Keratinocyte (primary cell): ENCODE data around the gene CREG1. TPM values are rescaled to one million over a fixed set of nuclear protein-coding genes. Genes with fewer than 3 reads are reported as not detected.

ENCODE experiments used
- DNase-seq: peaks from one replicate; pipeline ENCODE4 v3.0.0-alpha.2; 2011; ENCODE audit warnings: low read depth, missing footprints, low spot score
- FAIRE-seq: peaks from 2 replicates; lab custom pipeline; 2011; peaks lifted over from hg19 to GRCh38; lab: Jason Lieb, UNC
- H2AFZ ChIP-seq: 2 replicates; pipeline ENCODE4 v1.6.0; 2012; ENCODE audit warnings: low read length, control low read depth, inconsistent platforms; ENCODE audit not compliant: control insufficient read depth
- H3K27ac ChIP-seq: 2 replicates; pipeline ENCODE4 v1.5.1; 2011; ENCODE audit warnings: low read length; ENCODE audit not compliant: control insufficient read depth, insufficient read depth
- H3K27me3 ChIP-seq: 3 replicates; pipeline ENCODE4 v1.6.0; 2011; ENCODE audit warnings: low read length; ENCODE audit not compliant: control insufficient read depth, insufficient read depth; ENCODE audit errors: extremely low read depth
- H3K36me3 ChIP-seq, 2 experiments: 2 replicates in 1 of 2; 3 replicates in 1 of 2; pipeline ENCODE4 v1.5.1; 2011; ENCODE audit warnings: low read length in 2 of 2, mild to moderate bottlenecking in 1 of 2; ENCODE audit not compliant: control insufficient read depth in 2 of 2, insufficient read depth in 2 of 2; ENCODE audit errors: extremely low read depth in 1 of 2
- H3K4me1 ChIP-seq: 3 replicates; pipeline ENCODE4 v1.5.1; 2011; ENCODE audit warnings: low read length; ENCODE audit not compliant: control insufficient read depth, insufficient read depth; ENCODE audit errors: extremely low read depth
- H3K4me2 ChIP-seq: 3 replicates; pipeline ENCODE4 v1.6.0; 2011; ENCODE audit warnings: low read depth, low read length; ENCODE audit not compliant: control insufficient read depth, insufficient read depth; ENCODE audit errors: extremely low read depth
- H3K4me3 ChIP-seq, 3 experiments: fragments of 200-600 bp in 1 of 3; sonication (generic) in 1 of 3; 2 replicates in 2 of 3; 3 replicates in 1 of 3; pipeline ENCODE4 v1.5.1; 2011 to 2016; ENCODE audit warnings: low read length in 3 of 3, mild to moderate bottlenecking in 3 of 3, control low read depth in 2 of 3, inconsistent platforms in 1 of 3, low read depth in 1 of 3, mixed read lengths in 1 of 3, mixed run types in 1 of 3, moderate library complexity in 1 of 3; ENCODE audit not compliant: control insufficient read depth in 2 of 3, insufficient read depth in 2 of 3; ENCODE audit errors: extremely low read depth in 1 of 3
- H3K79me2 ChIP-seq: 2 replicates; pipeline ENCODE4 v1.6.0; 2012; ENCODE audit warnings: low read length; ENCODE audit not compliant: control insufficient read depth, insufficient read depth
- H3K9ac ChIP-seq: 3 replicates; pipeline ENCODE4 v1.6.0; 2011; ENCODE audit warnings: low read length; ENCODE audit not compliant: control insufficient read depth, insufficient read depth; ENCODE audit errors: extremely low read depth
- H3K9me1 ChIP-seq: 3 replicates; pipeline ENCODE4 v1.6.0; 2011; ENCODE audit warnings: low read length; ENCODE audit not compliant: control insufficient read depth, insufficient read depth; ENCODE audit errors: extremely low read depth
- H3K9me3 ChIP-seq: 2 replicates; pipeline ENCODE4 v1.5.1; 2012; ENCODE audit warnings: low read depth, low read length; ENCODE audit not compliant: control insufficient read depth
- H4K20me1 ChIP-seq: 3 replicates; pipeline ENCODE4 v1.6.0; 2011; ENCODE audit warnings: low read length; ENCODE audit not compliant: control insufficient read depth, insufficient read depth; ENCODE audit errors: extremely low read depth
- CTCF ChIP-seq, 3 experiments: IDR thresholded peaks in 1 of 3; conservative IDR thresholded peaks in 1 of 3; optimal IDR thresholded peaks in 1 of 3; 2 replicates in 2 of 3; 3 replicates in 1 of 3; pipeline versions ENCODE3 to v1.5.1; 2011; ENCODE audit warnings: low read length in 3 of 3, mild to moderate bottlenecking in 3 of 3, moderate library complexity in 2 of 3, control low read depth in 1 of 3, inconsistent platforms in 1 of 3; ENCODE audit not compliant: insufficient read depth in 2 of 3; ENCODE audit errors: extremely low read depth in 1 of 3
- EZH2 ChIP-seq: IDR thresholded peaks from one replicate; pipeline ENCODE4 v1.6.1; 2012; ENCODE audit warnings: inconsistent platforms, mild to moderate bottlenecking, low read length, moderate library complexity
- dilution Hi-C: fragments of 300-500 bp; cut with MboI; formaldehyde crosslinking; loops from one replicate; pipeline ENCODE4 v1.7.0; 2020; ENCODE audit warnings: low sequenced_read_pairs; ENCODE audit not compliant: extremely low pct_ligation_motif_present
- polyA plus RNA-seq, 5 experiments: library from polyadenylated mRNA; depleted of rRNA in 3 of 5; stranded (reverse) in 3 of 5; stranded (forward) in 1 of 5; unstranded in 1 of 5; fragments of >200 nt; gene quantifications; 1 replicate in 1 of 5; 2 replicates in 3 of 5; 3 replicates in 1 of 5; pipeline versions ENCODE4 v1.2.1 to v1.2.3, GENCODE V29; 2011 to 2012; ENCODE audit warnings: missing spikeins in 2 of 5, low read depth in 1 of 5, low replicate concordance in 1 of 5

Gene CREG1
- polyA plus RNA-seq, 1 donor (not counting 4 experiments of a cell fraction or from before 2014, with no cell fraction given): 68.8 TPM

GRCh38 chr1:167492481-167492910 lies 61.1 kb downstream of the CREG1 start:
- no peaks in the 10 kb centered on the region for H3K9me1 ChIP-seq
- TF ChIP-seq CTCF (optimal IDR thresholded peaks at IDR 0.05 in 1 of 3, IDR thresholded peaks at IDR 0.05 in 1 of 3, conservative IDR thresholded peaks at IDR 0.05 in 1 of 3; ENCODE audit: extremely low read depth in 1 of 3, insufficient read depth in 2 of 3, low read length in 3 of 3) (no peak), EZH2 (no peak)
- no peaks in the 10 kb centered on the region for H3K9me3 ChIP-seq
- no peak overlapping the region for H2AFZ ChIP-seq
- H3K4me3 ChIP-seq: no peak overlapping the region
- H3K4me2 ChIP-seq: no peak overlapping the region
- H3K4me1 ChIP-seq: no peaks in the 10 kb centered on the region
- no peaks in the 10 kb centered on the region for H3K79me2 ChIP-seq
- DNase-seq (no peak), FAIRE-seq (no peak)
- peaks cover 3% of the 10 kb centered on the region for H3K27me3 ChIP-seq
- no peak overlapping the region for H3K27ac ChIP-seq
- H3K9ac ChIP-seq: no peak overlapping the region
- dilution Hi-C loops: no loop called here
- H3K36me3 ChIP-seq: no peaks in the 10 kb centered on the region
- H4K20me1 ChIP-seq: no peaks in the 10 kb centered on the region

- Histone ChIP-seq H3K4me2 (no peak overlapping the region), H2AFZ (no peak overlapping the region), H3K4me1 (no peaks in the 10 kb centered on the region), H3K9me1 (no peaks in the 10 kb centered on the region), H3K27ac (no peak overlapping the region), H3K36me3 (no peaks in the 10 kb centered on the region), H3K27me3 (peaks cover 3% of the 10 kb centered on the region), H3K79me2 (no peaks in the 10 kb centered on the region), H3K9me3 (no peaks in the 10 kb centered on the region), H3K4me3 (no peak overlapping the region), H3K9ac (no peak overlapping the region), H4K20me1 (no peaks in the 10 kb centered on the region)
- dilution Hi-C loops: no loop called here
- FAIRE-seq: no peak
- TF ChIP-seq EZH2 (no peak), CTCF (optimal IDR thresholded peaks at IDR 0.05 in 1 of 3, IDR thresholded peaks at IDR 0.05 in 1 of 3, conservative IDR thresholded peaks at IDR 0.05 in 1 of 3; ENCODE audit: extremely low read depth in 1 of 3, insufficient read depth in 2 of 3, low read length in 3 of 3) (no peak)
- DNase-seq: no peak
Measured at GRCh38 chr1:167491586-167492461, 61.7 kb downstream of the CREG1 start.

Other genes with a start within 250 kb of the CREG1 start
- not detected in 3 replicates for gene CD247, start 35.2 kb downstream of the CREG1 start, polyA plus RNA-seq
- 0.03 to 0.04 TPM (median 0.03 TPM) in 3 replicates for gene RCSD1, start 76.5 kb upstream of the CREG1 start, polyA plus RNA-seq
- gene MPZL1, start 168.2 kb upstream of the CREG1 start, polyA plus RNA-seq: 107 to 195 TPM (median 120 TPM) in 3 replicates